SU-DHL-6 (cell line): ENCODE data around the gene ABCA3.

ENCODE experiments used
- CTCF ChIP-seq: fragments of 200-600 bp; sonication (generic); IDR thresholded peaks from one replicate; pipeline ENCODE4 v1.5.1; 2017; ENCODE audit warnings: antibody characterized with exemption, mild to moderate bottlenecking, low read length, moderate library complexity; ENCODE audit not compliant: insufficient read depth, poor library complexity, severe bottlenecking
- EZH2phosphoT487 ChIP-seq: fragments of 200-600 bp; sonication (generic), shearing (Covaris generic); conservative IDR thresholded peaks from 2 replicates; pipeline ENCODE4 v1.6.1; 2018; ENCODE audit warnings: mild to moderate bottlenecking, antibody characterized with exemption, low read length, moderate library complexity, mixed read lengths

DNA sequence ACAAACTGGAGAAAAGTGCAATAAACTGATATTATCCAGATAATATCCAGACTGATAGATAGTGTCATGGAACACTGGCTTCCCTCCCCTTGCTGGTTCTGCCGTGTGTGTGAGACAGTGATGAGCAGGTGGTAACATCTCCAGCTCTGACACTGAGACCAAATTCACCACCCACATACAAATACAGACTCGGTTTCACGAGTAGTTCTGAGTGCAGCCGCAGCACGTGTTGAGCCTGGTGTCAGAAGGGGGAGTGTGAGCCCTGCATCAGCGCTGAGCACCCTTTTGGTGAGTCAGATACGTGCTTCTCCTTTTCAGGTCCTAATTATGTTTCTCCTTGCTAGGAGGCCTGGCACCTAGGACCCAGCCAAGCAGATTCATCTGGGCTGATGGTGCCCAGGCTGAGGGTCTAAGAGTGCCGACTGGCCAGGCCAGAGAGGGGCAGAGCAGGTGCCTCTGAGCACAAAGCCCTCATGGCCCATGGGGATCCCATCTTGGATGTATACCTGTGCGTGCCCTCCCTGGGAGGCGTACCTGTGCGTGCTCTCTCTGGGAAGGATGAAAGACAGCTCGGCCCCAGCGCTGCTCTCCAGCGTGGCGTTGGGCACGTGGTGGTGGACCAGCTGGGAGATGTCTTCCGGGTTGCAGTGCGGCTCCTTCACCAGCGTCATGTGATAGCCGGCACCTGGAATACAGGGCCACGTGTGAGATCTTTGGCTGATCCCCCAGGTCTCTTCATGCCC is 45.3 kb downstream of the ABCA3 start:
- TF ChIP-seq CTCF, result no peak
- TF ChIP-seq EZH2phosphoT487, result no peak
